Measurements from ENCODE around the gene AIP. TPM values are rescaled to one million over a fixed set of nuclear protein-coding genes. Genes with fewer than 3 reads are reported as not detected.

The AIP gene
- total and polyA plus RNA-seq, 9 of the 15 experiments (the other 6 are each of a cell fraction or from before 2014, with no cell fraction given): 5.2 to 92.5 (median 52.7) TPM

GRCh38 chr11:67482827-67483798, at the start of gene AIP (continued):
- TF ChIP-seq, protein P1, sequence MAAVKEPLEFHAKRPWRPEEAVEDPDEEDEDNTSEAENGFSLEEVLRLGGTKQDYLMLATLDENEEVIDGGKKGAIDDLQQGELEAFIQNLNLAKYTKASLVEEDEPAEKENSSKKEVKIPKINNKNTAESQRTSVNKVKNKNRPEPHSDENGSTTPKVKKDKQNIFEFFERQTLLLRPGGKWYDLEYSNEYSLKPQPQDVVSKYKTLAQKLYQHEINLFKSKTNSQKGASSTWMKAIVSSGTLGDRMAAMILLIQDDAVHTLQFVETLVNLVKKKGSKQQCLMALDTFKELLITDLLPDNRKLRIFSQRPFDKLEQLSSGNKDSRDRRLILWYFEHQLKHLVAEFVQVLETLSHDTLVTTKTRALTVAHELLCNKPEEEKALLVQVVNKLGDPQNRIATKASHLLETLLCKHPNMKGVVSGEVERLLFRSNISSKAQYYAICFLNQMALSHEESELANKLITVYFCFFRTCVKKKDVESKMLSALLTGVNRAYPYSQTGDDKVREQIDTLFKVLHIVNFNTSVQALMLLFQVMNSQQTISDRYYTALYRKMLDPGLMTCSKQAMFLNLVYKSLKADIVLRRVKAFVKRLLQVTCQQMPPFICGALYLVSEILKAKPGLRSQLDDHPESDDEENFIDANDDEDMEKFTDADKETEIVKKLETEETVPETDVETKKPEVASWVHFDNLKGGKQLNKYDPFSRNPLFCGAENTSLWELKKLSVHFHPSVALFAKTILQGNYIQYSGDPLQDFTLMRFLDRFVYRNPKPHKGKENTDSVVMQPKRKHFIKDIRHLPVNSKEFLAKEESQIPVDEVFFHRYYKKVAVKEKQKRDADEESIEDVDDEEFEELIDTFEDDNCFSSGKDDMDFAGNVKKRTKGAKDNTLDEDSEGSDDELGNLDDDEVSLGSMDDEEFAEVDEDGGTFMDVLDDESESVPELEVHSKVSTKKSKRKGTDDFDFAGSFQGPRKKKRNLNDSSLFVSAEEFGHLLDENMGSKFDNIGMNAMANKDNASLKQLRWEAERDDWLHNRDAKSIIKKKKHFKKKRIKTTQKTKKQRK (IDR thresholded peaks at IDR 0.05; ENCODE audit: borderline replicate concordance, low read depth, low read length): no peak
- TF ChIP-seq RNF2 (IDR thresholded peaks at IDR 0.05) (peak; percentile 99), ETV5 (CRISPR knock-in tag; IDR thresholded peaks at IDR 0.05; ENCODE audit: low read depth) (peak; percentile 82; the same call in 1 of the 2 replicates), PHB2 (IDR thresholded peaks at IDR 0.05; ENCODE audit: low read depth) (no peak), ZNF57 (CRISPR knock-in tag; IDR thresholded peaks at IDR 0.05) (no peak), GTF2E2 (tag; IDR thresholded peaks at IDR 0.05) (no peak), NRF1 (conservative IDR thresholded peaks at IDR 0.05 in 1 of 2, IDR thresholded peaks at IDR 0.05 in 1 of 2) (peak; percentile 99), USF1 (CRISPR knock-in tag; IDR thresholded peaks at IDR 0.05) (peak; percentile 75), ZBTB7A (IDR thresholded peaks at IDR 0.05; ENCODE audit: borderline replicate concordance, control insufficient read depth, low read depth, low read length) (peak; percentile 77), CREB3 (tag; conservative IDR thresholded peaks at IDR 0.05; ENCODE audit: low read depth) (no peak; the same call in 1 of the 2 replicates), EP400 (IDR thresholded peaks at IDR 0.05) (peak; percentile 69)
- TF ChIP-seq, protein P2, sequence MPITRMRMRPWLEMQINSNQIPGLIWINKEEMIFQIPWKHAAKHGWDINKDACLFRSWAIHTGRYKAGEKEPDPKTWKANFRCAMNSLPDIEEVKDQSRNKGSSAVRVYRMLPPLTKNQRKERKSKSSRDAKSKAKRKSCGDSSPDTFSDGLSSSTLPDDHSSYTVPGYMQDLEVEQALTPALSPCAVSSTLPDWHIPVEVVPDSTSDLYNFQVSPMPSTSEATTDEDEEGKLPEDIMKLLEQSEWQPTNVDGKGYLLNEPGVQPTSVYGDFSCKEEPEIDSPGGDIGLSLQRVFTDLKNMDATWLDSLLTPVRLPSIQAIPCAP (CRISPR knock-in tag; IDR thresholded peaks at IDR 0.05; ENCODE audit: borderline replicate concordance): peak; percentile 99
- TF ChIP-seq, protein P3, sequence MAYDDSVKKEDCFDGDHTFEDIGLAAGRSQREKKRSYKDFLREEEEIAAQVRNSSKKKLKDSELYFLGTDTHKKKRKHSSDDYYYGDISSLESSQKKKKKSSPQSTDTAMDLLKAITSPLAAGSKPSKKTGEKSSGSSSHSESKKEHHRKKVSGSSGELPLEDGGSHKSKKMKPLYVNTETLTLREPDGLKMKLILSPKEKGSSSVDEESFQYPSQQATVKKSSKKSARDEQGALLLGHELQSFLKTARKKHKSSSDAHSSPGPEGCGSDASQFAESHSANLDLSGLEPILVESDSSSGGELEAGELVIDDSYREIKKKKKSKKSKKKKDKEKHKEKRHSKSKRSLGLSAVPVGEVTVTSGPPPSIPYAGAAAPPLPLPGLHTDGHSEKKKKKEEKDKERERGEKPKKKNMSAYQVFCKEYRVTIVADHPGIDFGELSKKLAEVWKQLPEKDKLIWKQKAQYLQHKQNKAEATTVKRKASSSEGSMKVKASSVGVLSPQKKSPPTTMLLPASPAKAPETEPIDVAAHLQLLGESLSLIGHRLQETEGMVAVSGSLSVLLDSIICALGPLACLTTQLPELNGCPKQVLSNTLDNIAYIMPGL (CRISPR knock-in tag; IDR thresholded peaks at IDR 0.05): peak; percentile 99
- TF ChIP-seq, protein P4, sequence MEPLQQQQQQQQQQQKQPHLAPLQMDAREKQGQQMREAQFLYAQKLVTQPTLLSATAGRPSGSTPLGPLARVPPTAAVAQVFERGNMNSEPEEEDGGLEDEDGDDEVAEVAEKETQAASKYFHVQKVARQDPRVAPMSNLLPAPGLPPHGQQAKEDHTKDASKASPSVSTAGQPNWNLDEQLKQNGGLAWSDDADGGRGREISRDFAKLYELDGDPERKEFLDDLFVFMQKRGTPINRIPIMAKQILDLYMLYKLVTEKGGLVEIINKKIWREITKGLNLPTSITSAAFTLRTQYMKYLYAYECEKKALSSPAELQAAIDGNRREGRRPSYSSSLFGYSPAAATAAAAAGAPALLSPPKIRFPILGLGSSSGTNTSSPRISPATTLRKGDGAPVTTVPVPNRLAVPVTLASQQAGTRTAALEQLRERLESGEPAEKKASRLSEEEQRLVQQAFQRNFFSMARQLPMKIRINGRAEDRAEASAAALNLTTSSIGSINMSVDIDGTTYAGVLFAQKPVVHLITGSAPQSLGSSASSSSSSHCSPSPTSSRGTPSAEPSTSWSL (CRISPR knock-in tag; IDR thresholded peaks at IDR 0.05; ENCODE audit: borderline replicate concordance): no peak

Data from K562 (cell line).